ENCODE results near the gene SPEF2. TPM values are rescaled to one million over a fixed set of nuclear protein-coding genes. Genes with fewer than 3 reads are reported as not detected.

The SPEF2 gene
- total and polyA plus RNA-seq, 2 donors from 2014 or later: 7.1 to 19.1 TPM

GRCh38 chr5:35664584-35664983, 46.9 kb downstream of the SPEF2 start:
- Histone ChIP-seq H3K36me3 (ENCODE audit: control insufficient read depth in 2 of 3, insufficient read depth in 3 of 3, low read length in 3 of 3) (no peaks in the 10 kb centered on the region), H3K4me3 (ENCODE audit: low read length in 3 of 3) (no peak overlapping the region), H3K4me1 (ENCODE audit: control insufficient read depth in 2 of 3, insufficient read depth in 2 of 3, low read depth in 1 of 3, low read length in 3 of 3) (no peaks in the 10 kb centered on the region), H3K9me3 (ENCODE audit: control insufficient read depth in 2 of 3, insufficient read depth in 1 of 3, low read length in 3 of 3) (no peaks in the 10 kb centered on the region), H3K27me3 (ENCODE audit: control insufficient read depth, insufficient read depth, low read length) (no peaks in the 10 kb centered on the region), H3K9ac (ENCODE audit: low read length in 3 of 3) (no peak overlapping the region), H3K27ac (ENCODE audit: low read depth in 2 of 2, low read length in 2 of 2) (no peak overlapping the region)
- no peak for TF ChIP-seq CTCF (IDR thresholded peaks at IDR 0.05; ENCODE audit: borderline replicate concordance, extremely low read depth, insufficient read depth)
- DNase-seq: no peak
- intact Hi-C loops (cut with DNase I): no loop called here
- no peak for FAIRE-seq

- Histone ChIP-seq H3K4me1 (ENCODE audit: control insufficient read depth in 2 of 3, insufficient read depth in 2 of 3, low read depth in 1 of 3, low read length in 3 of 3) (no peaks in the 10 kb centered on the region), H3K36me3 (ENCODE audit: control insufficient read depth in 2 of 3, insufficient read depth in 3 of 3, low read length in 3 of 3) (no peaks in the 10 kb centered on the region), H3K27ac (ENCODE audit: low read depth in 2 of 2, low read length in 2 of 2) (no peak overlapping the region), H3K9ac (ENCODE audit: low read length in 3 of 3) (no peak overlapping the region), H3K27me3 (ENCODE audit: control insufficient read depth, insufficient read depth, low read length) (no peaks in the 10 kb centered on the region), H3K4me3 (ENCODE audit: low read length in 3 of 3) (no peak overlapping the region), H3K9me3 (ENCODE audit: control insufficient read depth in 2 of 3, insufficient read depth in 1 of 3, low read length in 3 of 3) (no peaks in the 10 kb centered on the region)
- intact Hi-C loops (cut with DNase I): no loop called here
- FAIRE-seq (no peak), DNase-seq (peak in 1 of 5 donors; percentile 18)
- TF ChIP-seq CTCF (IDR thresholded peaks at IDR 0.05; ENCODE audit: borderline replicate concordance, extremely low read depth, insufficient read depth): no peak
Measured at GRCh38 chr5:35665096-35665495, 47.4 kb downstream of the SPEF2 start.

GRCh38 chr5:35668319-35668718, 50.7 kb downstream of the SPEF2 start:
- no peaks in the 10 kb centered on the region for H3K27me3 ChIP-seq (ENCODE audit: control insufficient read depth, insufficient read depth, low read length)
- no peak overlapping the region for H3K27ac ChIP-seq (ENCODE audit: low read depth in 2 of 2, low read length in 2 of 2)
- no peak overlapping the region for H3K9ac ChIP-seq (ENCODE audit: low read length in 3 of 3)
- FAIRE-seq (no peak), DNase-seq (no peak)
- no peaks in the 10 kb centered on the region for H3K4me1 ChIP-seq (ENCODE audit: control insufficient read depth in 2 of 3, insufficient read depth in 2 of 3, low read depth in 1 of 3, low read length in 3 of 3)
- H3K4me3 ChIP-seq (ENCODE audit: low read length in 3 of 3): no peak overlapping the region
- H3K36me3 ChIP-seq (ENCODE audit: control insufficient read depth in 2 of 3, insufficient read depth in 3 of 3, low read length in 3 of 3): no peaks in the 10 kb centered on the region
- no peaks in the 10 kb centered on the region for H3K9me3 ChIP-seq (ENCODE audit: control insufficient read depth in 2 of 3, insufficient read depth in 1 of 3, low read length in 3 of 3)
- intact Hi-C loops (cut with DNase I): no loop called here
- no peak for TF ChIP-seq CTCF (IDR thresholded peaks at IDR 0.05; ENCODE audit: borderline replicate concordance, extremely low read depth, insufficient read depth)

- Histone ChIP-seq H3K9ac (ENCODE audit: low read length in 3 of 3) (no peak overlapping the region), H3K4me1 (ENCODE audit: control insufficient read depth in 2 of 3, insufficient read depth in 2 of 3, low read depth in 1 of 3, low read length in 3 of 3) (no peaks in the 10 kb centered on the region), H3K9me3 (ENCODE audit: control insufficient read depth in 2 of 3, insufficient read depth in 1 of 3, low read length in 3 of 3) (no peaks in the 10 kb centered on the region), H3K27ac (ENCODE audit: low read depth in 2 of 2, low read length in 2 of 2) (no peak overlapping the region), H3K27me3 (ENCODE audit: control insufficient read depth, insufficient read depth, low read length) (no peaks in the 10 kb centered on the region), H3K36me3 (ENCODE audit: control insufficient read depth in 2 of 3, insufficient read depth in 3 of 3, low read length in 3 of 3) (no peaks in the 10 kb centered on the region), H3K4me3 (ENCODE audit: low read length in 3 of 3) (no peak overlapping the region)
- no peak for TF ChIP-seq CTCF (IDR thresholded peaks at IDR 0.05; ENCODE audit: borderline replicate concordance, extremely low read depth, insufficient read depth)
- DNase-seq (no peak), FAIRE-seq (no peak)
- intact Hi-C loops (cut with DNase I): no loop called here
Measured at GRCh38 chr5:35668794-35669193, 51.1 kb downstream of the SPEF2 start.

All from kidney (tissue), 14 donors.